IPS DF 4.7 (cell line): Measurements from ENCODE around the gene GSDME.

ENCODE experiments used
- DNase-seq: peaks from one replicate; pipeline ENCODE4 v3.0.0-alpha.2; 2013; ENCODE audit warnings: low spot score; ENCODE audit errors: extremely low read depth

The GSDME gene

DNA sequence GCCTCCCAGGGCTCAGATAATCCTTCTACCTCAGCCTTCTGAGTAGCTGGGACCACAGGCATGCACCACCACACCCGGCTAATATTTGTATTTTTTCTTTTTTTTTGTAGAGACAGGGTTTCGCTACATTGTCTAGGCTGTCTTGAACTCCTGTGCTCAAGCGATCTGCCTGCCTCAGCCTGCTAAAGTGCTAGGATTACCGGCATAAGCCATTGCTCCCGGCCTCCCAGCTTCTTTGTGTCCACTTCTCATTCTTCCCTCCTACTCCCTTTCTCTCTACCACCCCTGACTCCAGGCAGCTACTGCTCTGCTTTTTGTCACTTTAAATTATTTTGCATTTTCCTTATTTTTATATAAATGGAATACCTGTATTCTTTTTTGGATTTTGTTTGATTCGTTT, 100.7 kb downstream of the GSDME start:
- DNase-seq: no peak

GRCh38 chr7:24654305-24654704, 103.0 kb downstream of the GSDME start:
- no peak for DNase-seq

DNA sequence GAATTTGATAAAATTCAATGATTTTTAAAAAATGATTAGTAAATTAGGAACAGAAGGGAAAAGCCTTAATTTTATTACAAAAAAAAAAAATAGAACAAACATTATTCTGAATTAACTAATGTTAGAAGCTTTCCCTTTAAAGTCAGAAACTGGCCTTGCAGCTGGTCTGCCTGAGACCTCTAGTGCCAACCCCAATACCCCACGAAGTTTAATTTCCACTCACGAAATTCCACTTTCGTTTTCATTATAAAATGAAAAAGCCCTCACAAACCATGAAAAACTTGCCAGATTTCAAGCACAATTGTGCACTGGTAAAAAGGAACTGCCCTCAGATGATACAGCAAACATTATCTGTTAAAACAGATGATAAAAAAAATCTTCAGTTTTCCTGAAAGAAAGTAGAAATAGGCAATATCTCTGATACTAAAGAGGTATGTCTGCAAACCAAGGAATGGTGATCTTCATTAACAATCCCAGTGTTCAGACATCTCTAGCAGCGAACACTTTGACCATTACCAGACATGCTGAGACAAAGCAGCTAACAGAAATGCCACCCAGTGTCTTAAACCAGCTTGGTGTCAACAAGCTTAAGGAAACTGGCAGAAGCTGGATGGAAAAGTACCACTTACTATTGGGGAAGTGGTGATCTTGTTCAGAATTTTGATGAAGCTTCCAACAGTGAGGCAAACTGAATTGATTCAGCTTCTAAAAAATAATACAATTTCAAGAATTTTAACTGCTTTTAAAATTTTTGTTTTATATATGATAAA, 103.8 kb downstream of the GSDME start:
- DNase-seq: no peak

DNA sequence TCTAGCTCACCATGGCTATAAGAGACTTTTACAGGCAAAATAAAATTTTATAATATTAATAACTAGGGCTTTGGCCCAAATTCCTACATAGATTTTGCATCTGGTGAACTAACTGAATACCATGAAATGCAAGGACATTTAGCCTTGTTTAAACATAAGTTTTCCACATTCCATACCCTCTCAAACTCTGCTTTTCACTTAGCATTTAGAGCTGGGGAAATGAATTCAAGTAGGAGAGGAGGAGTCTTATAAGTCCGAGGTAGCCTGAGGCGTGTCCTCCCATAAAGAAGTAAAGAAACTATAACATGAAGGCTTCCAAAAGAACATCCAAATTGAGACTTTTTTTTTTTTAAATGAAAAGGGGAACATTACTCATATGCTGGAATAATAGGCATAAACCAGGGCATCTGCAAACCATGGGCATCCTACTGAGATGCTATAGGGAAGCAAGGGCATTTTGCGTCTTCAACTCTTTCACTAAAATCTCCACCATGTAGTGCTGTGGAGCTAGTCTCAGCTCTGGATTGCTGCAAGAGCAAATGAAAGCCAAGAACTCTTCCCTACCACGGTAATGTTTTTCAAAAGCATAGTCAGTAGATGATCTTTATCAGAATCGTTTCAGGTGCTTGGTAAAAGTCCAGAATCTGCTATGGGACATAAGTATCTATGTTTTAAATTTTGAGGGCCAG, 104.9 kb downstream of the GSDME start:
- DNase-seq: no peak
